ENCODE results near the gene AHCYL2.
"Not testable (repeated sequence)": the region's sequence is repeated elsewhere in the genome, so short reads cannot be mapped to it uniquely, and the experiment has no call there.

AHCYL2 gene

GRCh38 chr7:129433847-129434674 is 209.2 kb downstream of the AHCYL2 start, which contains the start of gene STRIP2:
Gene STRIP2, plus strand, starts transcription at chr7:129434432. Its CDS starts 41 bp downstream, at chr7:129434473.
- DNase-seq: peak; percentile 96

GRCh38 chr7:129434675-129435318 is 210.0 kb downstream of the AHCYL2 start:
- peak; percentile 34 for DNase-seq

GRCh38 chr7:129435414-129435829 is 210.6 kb downstream of the AHCYL2 start:
- DNase-seq: no peak

GRCh38 chr7:129436335-129436923 is 211.6 kb downstream of the AHCYL2 start:
- peak; percentile 8 for DNase-seq

GRCh38 chr7:129437190-129437589 is 212.4 kb downstream of the AHCYL2 start:
- no peak for DNase-seq

GRCh38 chr7:129438281-129438838 is 213.5 kb downstream of the AHCYL2 start:
- no peak for DNase-seq

- DNase-seq: peak; percentile 94
These were observed 214.2 kb downstream of the AHCYL2 start for GRCh38 chr7:129438839-129439651.

- no peak for DNase-seq
These were observed 215.3 kb downstream of the AHCYL2 start for GRCh38 chr7:129439963-129440625.

GRCh38 chr7:129443612-129444011 is 218.8 kb downstream of the AHCYL2 start:
- DNase-seq: no peak

GRCh38 chr7:129444776-129445175 is 219.9 kb downstream of the AHCYL2 start:
- DNase-seq: not testable (repeated sequence)

- DNase-seq: not testable (repeated sequence)
These were observed 222.1 kb downstream of the AHCYL2 start for GRCh38 chr7:129446925-129447324.

GRCh38 chr7:129447445-129447844 is 222.6 kb downstream of the AHCYL2 start:
- DNase-seq: not testable (repeated sequence)

- not testable (repeated sequence) for DNase-seq
These were observed 223.8 kb downstream of the AHCYL2 start for GRCh38 chr7:129448608-129449007.

GRCh38 chr7:129450295-129450694 is 225.5 kb downstream of the AHCYL2 start:
- DNase-seq: no peak

- DNase-seq: no peak
These were observed 227.9 kb downstream of the AHCYL2 start for GRCh38 chr7:129452589-129453231.

- no peak for DNase-seq
These were observed 228.8 kb downstream of the AHCYL2 start for GRCh38 chr7:129453510-129454248.

GRCh38 chr7:129454249-129454551 is 229.4 kb downstream of the AHCYL2 start:
- no peak for DNase-seq

GRCh38 chr7:129456421-129456820 is 231.6 kb downstream of the AHCYL2 start:
- DNase-seq: no peak

GRCh38 chr7:129457101-129457500 is 232.3 kb downstream of the AHCYL2 start:
- no peak for DNase-seq

GRCh38 chr7:129458171-129458570 is 233.3 kb downstream of the AHCYL2 start:
- no peak for DNase-seq

- no peak for DNase-seq
These were observed 237.0 kb downstream of the AHCYL2 start for GRCh38 chr7:129461809-129462208.

Measured in hematopoietic multipotent progenitor cell treated with erythropoietin and hydrocortisone succinate and interleukin-3 and kit ligand, for 4 days (in vitro differentiated cells).